Measurements from ENCODE around the gene LONRF2. TPM values are rescaled to one million over a fixed set of nuclear protein-coding genes. Genes with fewer than 3 reads are reported as not detected.
A peak's percentile ranks its signal among the peaks of the same experiment; 100 is the strongest.

LONRF2 gene
- total and polyA plus RNA-seq, 2 of the 13 experiments (the other 11 are each of a cell fraction or from before 2014, with no cell fraction given): not detected

DNA sequence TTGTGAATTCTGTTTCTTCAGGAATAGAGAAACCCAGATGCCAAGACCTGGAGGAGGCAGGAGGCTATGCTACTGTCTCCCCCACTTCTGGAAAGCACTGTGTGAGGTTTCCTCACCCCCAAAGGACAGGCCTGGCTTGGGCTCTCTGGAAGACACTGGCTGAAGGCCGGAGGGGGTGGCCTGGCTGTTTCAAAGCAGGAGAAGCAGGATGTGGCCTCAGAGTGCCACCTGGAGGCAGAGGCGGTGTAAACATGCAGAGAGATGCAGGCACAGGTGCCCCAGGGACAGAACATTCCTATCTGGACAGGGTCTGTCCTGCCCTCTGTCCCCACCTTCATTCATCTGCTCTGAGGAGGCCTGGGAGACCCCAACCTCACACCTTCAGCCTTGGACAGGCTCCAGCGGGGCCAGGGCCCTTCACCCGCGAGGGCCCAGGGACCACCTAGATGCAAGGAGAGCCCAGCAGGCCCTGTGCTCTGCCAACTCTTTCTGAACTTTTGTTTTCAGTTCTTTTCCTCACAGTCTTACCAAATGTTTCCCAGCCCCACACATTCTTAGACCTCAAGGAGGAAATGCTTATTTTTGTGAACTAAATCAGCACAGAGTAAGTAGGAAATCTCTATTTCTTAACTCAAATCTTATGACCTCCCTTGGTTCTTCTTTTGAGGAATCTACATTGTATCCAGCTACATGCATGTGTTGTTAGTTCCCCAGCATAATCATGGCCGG, 79.2 kb downstream of the LONRF2 start (continued):
- TF ChIP-seq, protein P1, sequence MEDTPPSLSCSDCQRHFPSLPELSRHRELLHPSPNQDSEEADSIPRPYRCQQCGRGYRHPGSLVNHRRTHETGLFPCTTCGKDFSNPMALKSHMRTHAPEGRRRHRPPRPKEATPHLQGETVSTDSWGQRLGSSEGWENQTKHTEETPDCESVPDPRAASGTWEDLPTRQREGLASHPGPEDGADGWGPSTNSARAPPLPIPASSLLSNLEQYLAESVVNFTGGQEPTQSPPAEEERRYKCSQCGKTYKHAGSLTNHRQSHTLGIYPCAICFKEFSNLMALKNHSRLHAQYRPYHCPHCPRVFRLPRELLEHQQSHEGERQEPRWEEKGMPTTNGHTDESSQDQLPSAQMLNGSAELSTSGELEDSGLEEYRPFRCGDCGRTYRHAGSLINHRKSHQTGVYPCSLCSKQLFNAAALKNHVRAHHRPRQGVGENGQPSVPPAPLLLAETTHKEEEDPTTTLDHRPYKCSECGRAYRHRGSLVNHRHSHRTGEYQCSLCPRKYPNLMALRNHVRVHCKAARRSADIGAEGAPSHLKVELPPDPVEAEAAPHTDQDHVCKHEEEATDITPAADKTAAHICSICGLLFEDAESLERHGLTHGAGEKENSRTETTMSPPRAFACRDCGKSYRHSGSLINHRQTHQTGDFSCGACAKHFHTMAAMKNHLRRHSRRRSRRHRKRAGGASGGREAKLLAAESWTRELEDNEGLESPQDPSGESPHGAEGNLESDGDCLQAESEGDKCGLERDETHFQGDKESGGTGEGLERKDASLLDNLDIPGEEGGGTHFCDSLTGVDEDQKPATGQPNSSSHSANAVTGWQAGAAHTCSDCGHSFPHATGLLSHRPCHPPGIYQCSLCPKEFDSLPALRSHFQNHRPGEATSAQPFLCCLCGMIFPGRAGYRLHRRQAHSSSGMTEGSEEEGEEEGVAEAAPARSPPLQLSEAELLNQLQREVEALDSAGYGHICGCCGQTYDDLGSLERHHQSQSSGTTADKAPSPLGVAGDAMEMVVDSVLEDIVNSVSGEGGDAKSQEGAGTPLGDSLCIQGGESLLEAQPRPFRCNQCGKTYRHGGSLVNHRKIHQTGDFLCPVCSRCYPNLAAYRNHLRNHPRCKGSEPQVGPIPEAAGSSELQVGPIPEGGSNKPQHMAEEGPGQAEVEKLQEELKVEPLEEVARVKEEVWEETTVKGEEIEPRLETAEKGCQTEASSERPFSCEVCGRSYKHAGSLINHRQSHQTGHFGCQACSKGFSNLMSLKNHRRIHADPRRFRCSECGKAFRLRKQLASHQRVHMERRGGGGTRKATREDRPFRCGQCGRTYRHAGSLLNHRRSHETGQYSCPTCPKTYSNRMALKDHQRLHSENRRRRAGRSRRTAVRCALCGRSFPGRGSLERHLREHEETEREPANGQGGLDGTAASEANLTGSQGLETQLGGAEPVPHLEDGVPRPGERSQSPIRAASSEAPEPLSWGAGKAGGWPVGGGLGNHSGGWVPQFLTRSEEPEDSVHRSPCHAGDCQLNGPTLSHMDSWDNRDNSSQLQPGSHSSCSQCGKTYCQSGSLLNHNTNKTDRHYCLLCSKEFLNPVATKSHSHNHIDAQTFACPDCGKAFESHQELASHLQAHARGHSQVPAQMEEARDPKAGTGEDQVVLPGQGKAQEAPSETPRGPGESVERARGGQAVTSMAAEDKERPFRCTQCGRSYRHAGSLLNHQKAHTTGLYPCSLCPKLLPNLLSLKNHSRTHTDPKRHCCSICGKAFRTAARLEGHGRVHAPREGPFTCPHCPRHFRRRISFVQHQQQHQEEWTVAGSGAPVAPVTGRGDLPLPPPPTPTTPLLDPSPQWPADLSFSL (CRISPR knock-in tag; IDR thresholded peaks at IDR 0.05): no peak
- no peak for TF ChIP-seq ONECUT2 (CRISPR knock-in tag; IDR thresholded peaks at IDR 0.05)
- TF ChIP-seq, protein P2, sequence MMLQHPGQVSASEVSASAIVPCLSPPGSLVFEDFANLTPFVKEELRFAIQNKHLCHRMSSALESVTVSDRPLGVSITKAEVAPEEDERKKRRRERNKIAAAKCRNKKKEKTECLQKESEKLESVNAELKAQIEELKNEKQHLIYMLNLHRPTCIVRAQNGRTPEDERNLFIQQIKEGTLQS (CRISPR knock-in tag; IDR thresholded peaks at IDR 0.05): 0 out of 2 replicates have a peak, but pooled peaks have one; percentile 10
- no peak for TF ChIP-seq NBN (conservative IDR thresholded peaks at IDR 0.05)
- TF ChIP-seq, protein P3, sequence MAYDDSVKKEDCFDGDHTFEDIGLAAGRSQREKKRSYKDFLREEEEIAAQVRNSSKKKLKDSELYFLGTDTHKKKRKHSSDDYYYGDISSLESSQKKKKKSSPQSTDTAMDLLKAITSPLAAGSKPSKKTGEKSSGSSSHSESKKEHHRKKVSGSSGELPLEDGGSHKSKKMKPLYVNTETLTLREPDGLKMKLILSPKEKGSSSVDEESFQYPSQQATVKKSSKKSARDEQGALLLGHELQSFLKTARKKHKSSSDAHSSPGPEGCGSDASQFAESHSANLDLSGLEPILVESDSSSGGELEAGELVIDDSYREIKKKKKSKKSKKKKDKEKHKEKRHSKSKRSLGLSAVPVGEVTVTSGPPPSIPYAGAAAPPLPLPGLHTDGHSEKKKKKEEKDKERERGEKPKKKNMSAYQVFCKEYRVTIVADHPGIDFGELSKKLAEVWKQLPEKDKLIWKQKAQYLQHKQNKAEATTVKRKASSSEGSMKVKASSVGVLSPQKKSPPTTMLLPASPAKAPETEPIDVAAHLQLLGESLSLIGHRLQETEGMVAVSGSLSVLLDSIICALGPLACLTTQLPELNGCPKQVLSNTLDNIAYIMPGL (CRISPR knock-in tag; IDR thresholded peaks at IDR 0.05; ENCODE audit: borderline replicate concordance in 1 of 2, low read depth in 1 of 2): peak in 1 of 2 experiments; percentile 55; a peak in 1 of 4 replicates
- TF ChIP-seq, protein P4, sequence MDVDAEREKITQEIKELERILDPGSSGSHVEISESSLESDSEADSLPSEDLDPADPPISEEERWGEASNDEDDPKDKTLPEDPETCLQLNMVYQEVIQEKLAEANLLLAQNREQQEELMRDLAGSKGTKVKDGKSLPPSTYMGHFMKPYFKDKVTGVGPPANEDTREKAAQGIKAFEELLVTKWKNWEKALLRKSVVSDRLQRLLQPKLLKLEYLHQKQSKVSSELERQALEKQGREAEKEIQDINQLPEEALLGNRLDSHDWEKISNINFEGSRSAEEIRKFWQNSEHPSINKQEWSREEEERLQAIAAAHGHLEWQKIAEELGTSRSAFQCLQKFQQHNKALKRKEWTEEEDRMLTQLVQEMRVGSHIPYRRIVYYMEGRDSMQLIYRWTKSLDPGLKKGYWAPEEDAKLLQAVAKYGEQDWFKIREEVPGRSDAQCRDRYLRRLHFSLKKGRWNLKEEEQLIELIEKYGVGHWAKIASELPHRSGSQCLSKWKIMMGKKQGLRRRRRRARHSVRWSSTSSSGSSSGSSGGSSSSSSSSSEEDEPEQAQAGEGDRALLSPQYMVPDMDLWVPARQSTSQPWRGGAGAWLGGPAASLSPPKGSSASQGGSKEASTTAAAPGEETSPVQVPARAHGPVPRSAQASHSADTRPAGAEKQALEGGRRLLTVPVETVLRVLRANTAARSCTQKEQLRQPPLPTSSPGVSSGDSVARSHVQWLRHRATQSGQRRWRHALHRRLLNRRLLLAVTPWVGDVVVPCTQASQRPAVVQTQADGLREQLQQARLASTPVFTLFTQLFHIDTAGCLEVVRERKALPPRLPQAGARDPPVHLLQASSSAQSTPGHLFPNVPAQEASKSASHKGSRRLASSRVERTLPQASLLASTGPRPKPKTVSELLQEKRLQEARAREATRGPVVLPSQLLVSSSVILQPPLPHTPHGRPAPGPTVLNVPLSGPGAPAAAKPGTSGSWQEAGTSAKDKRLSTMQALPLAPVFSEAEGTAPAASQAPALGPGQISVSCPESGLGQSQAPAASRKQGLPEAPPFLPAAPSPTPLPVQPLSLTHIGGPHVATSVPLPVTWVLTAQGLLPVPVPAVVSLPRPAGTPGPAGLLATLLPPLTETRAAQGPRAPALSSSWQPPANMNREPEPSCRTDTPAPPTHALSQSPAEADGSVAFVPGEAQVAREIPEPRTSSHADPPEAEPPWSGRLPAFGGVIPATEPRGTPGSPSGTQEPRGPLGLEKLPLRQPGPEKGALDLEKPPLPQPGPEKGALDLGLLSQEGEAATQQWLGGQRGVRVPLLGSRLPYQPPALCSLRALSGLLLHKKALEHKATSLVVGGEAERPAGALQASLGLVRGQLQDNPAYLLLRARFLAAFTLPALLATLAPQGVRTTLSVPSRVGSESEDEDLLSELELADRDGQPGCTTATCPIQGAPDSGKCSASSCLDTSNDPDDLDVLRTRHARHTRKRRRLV (CRISPR knock-in tag; IDR thresholded peaks at IDR 0.05): no peak
- no peak for TF ChIP-seq ELF1 (CRISPR knock-in tag; IDR thresholded peaks at IDR 0.05)
- TF ChIP-seq, protein P5, sequence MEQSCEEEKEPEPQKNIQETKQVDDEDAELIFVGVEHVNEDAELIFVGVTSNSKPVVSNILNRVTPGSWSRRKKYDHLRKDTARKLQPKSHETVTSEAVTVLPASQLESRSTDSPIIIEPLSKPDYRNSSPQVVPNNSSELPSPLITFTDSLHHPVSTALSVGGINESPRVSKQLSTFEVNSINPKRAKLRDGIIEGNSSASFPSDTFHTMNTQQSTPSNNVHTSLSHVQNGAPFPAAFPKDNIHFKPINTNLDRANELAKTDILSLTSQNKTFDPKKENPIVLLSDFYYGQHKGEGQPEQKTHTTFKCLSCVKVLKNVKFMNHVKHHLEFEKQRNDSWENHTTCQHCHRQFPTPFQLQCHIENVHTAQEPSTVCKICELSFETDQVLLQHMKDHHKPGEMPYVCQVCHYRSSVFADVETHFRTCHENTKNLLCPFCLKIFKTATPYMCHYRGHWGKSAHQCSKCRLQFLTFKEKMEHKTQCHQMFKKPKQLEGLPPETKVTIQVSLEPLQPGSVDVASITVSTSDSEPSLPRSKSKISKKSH (CRISPR knock-in tag; IDR thresholded peaks at IDR 0.05; ENCODE audit: borderline replicate concordance): no peak
- TF ChIP-seq ZMAT3 (CRISPR knock-in tag; conservative IDR thresholded peaks at IDR 0.05): 0 out of 2 replicates have a peak, but pooled peaks have one; percentile 31
- no peak for TF ChIP-seq NR1H2 (CRISPR knock-in tag; IDR thresholded peaks at IDR 0.05; ENCODE audit: borderline replicate concordance, low read depth)
